OCI-LY7 (cell line): ENCODE measurements around the gene TNXB. TPM values are rescaled to one million over a fixed set of nuclear protein-coding genes. Genes with fewer than 3 reads are reported as not detected.

Experiments
- BruUV-seq: library from RNA; stranded (reverse); fragments of 400-500 nt; replicated peaks from 2 replicates; lab custom pipeline; 2021; lab: Mats Ljungman, UMichigan
- CTCF ChIA-PET: fragments of 300-600 bp; sonication (Branson Sonifier 250); formaldehyde crosslinking; loops from one replicate; lab custom pipeline; 2022; ENCODE audit warnings: antibody characterized with exemption; ENCODE audit not compliant: unreplicated experiment; lab: Charles Lee
- POLR2A ChIA-PET: fragments of 300-600 bp; sonication (Branson Sonifier 250); formaldehyde crosslinking; loops from one replicate; lab custom pipeline; 2022; ENCODE audit warnings: antibody characterized with exemption; lab: Charles Lee
- DNase-seq: peaks from one replicate; pipeline ENCODE4 v3.0.0-alpha.2; 2015; ENCODE audit warnings: low spot score
- H2AFZ ChIP-seq: fragments of 200-600 bp; sonication (generic), shearing (Covaris generic); 2 replicates; pipeline ENCODE4 v1.6.1; 2014; ENCODE audit warnings: mild to moderate bottlenecking, antibody characterized with exemption, low read length, moderate library complexity
- H3K27ac ChIP-seq: fragments of 200-600 bp; sonication (generic); 2 replicates; pipeline ENCODE4 v1.5.1; 2014; ENCODE audit warnings: mixed run types, low read depth, mild to moderate bottlenecking, moderate library complexity, low read length, inconsistent platforms; ENCODE audit not compliant: poor library complexity, severe bottlenecking
- H3K36me3 ChIP-seq: fragments of 200-600 bp; sonication (generic); 2 replicates; pipeline ENCODE4 v1.6.1; 2014; ENCODE audit warnings: mild to moderate bottlenecking, antibody characterized with exemption, low read length, moderate library complexity, mixed read lengths; ENCODE audit not compliant: insufficient read depth
- H3K4me1 ChIP-seq: fragments of 200-600 bp; sonication (generic); 2 replicates; pipeline ENCODE4 v1.5.1; 2014; ENCODE audit warnings: mild to moderate bottlenecking, low read length; ENCODE audit not compliant: insufficient read depth, poor library complexity, severe bottlenecking
- H3K4me2 ChIP-seq: fragments of 200-600 bp; sonication (generic); 2 replicates; pipeline ENCODE4 v1.6.1; 2014; ENCODE audit warnings: mild to moderate bottlenecking, low read length
- H3K4me3 ChIP-seq: fragments of 200-600 bp; sonication (generic); 2 replicates; pipeline ENCODE4 v1.5.1; 2014; ENCODE audit warnings: mild to moderate bottlenecking, low read depth, low read length; ENCODE audit not compliant: poor library complexity, severe bottlenecking
- H3K79me2 ChIP-seq: fragments of 200-600 bp; sonication (generic); 2 replicates; pipeline ENCODE4 v1.6.1; 2016; ENCODE audit warnings: low read depth, mild to moderate bottlenecking, low read length, moderate library complexity, mixed read lengths; ENCODE audit not compliant: insufficient read depth
- H3K9me2 ChIP-seq: fragments of 200-600 bp; sonication (generic); 2 replicates; pipeline ENCODE4 v1.6.1; 2016; ENCODE audit warnings: mild to moderate bottlenecking, low read length, mixed read lengths; ENCODE audit not compliant: insufficient read depth
- H3K9me3 ChIP-seq: fragments of 200-600 bp; sonication (generic); 2 replicates; pipeline ENCODE4 v1.6.1; 2014; ENCODE audit warnings: mild to moderate bottlenecking, mixed run types, low read length, mixed read lengths
- H4K20me1 ChIP-seq: fragments of 200-600 bp; sonication (generic); 2 replicates; pipeline ENCODE4 v1.6.1; 2014; ENCODE audit warnings: mild to moderate bottlenecking, antibody characterized with exemption, low read length, moderate library complexity, mixed read lengths; ENCODE audit not compliant: insufficient read depth
- EZH2phosphoT487 ChIP-seq: fragments of 200-600 bp; sonication (generic); IDR thresholded peaks from 2 replicates; pipeline ENCODE4 v1.6.1; 2018; ENCODE audit warnings: low read depth, borderline replicate concordance, mild to moderate bottlenecking, mixed run types, antibody characterized with exemption, low read length, moderate library complexity, mixed read lengths
- intact Hi-C: fragments of 100-400 bp; cut with micrococcal nuclease; formaldehyde crosslinking; loops from one replicate; pipeline ENCODE4 v1.10.0; 2022; ENCODE audit not compliant: unreplicated experiment
- total RNA-seq, 2 experiments: library from RNA; depleted of rRNA in 1 of 2; stranded (reverse); fragments of >200 nt in 1 of 2; shearing (Covaris generic) in 1 of 2; gene quantifications; 2 replicates each; pipeline ENCODE4 v1.2.3, GENCODE V29; 2014 to 2022
- TF ChIP-seq, protein P1 (sequence below): fragments of 200-600 bp; sonication (generic); conservative IDR thresholded peaks from 2 replicates; pipeline ENCODE4 v1.5.1; 2014; ENCODE audit warnings: mild to moderate bottlenecking, antibody characterized with exemption, low read length, moderate library complexity, mixed read lengths

TNXB gene
- total RNA-seq, 2 experiments from 2014 or later, result 1.7 to 9.2 TPM

DNA sequence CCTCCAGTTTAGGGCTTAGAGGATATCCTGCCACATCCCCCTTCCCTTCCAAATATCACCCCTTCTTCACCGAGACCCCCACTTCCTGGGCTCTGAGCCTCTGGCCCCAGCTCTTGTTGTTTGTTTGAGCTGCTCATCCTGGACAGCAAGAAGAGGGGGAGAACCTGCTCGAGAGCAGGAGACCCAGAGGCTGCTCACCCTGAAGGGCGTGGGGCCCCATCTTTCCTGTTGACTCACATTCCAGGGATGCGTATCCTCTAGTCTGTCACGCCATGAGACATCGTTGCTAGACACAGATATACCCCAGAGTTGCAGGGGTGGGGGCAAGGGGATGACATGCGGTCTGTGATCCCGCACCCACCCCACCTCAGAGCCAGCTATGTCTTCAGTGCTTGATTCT, 5.7 kb upstream of the TNXB start:
- no peak for DNase-seq
- no peak overlapping the region for H3K4me3 ChIP-seq
- no peak overlapping the region for H3K4me2 ChIP-seq
- H3K9me3 ChIP-seq, result no peaks in the 10 kb centered on the region
- H4K20me1 ChIP-seq, result no peaks in the 10 kb centered on the region
- no peaks in the 10 kb centered on the region for H3K9me2 ChIP-seq
- intact Hi-C loops, result no loop called here
- CTCF ChIA-PET, result no interaction called here
- no peak overlapping the region for H3K27ac ChIP-seq
- POLR2A ChIA-PET, result no interaction called here
- TF ChIP-seq EZH2phosphoT487, result no peak
- TF ChIP-seq, protein P1, sequence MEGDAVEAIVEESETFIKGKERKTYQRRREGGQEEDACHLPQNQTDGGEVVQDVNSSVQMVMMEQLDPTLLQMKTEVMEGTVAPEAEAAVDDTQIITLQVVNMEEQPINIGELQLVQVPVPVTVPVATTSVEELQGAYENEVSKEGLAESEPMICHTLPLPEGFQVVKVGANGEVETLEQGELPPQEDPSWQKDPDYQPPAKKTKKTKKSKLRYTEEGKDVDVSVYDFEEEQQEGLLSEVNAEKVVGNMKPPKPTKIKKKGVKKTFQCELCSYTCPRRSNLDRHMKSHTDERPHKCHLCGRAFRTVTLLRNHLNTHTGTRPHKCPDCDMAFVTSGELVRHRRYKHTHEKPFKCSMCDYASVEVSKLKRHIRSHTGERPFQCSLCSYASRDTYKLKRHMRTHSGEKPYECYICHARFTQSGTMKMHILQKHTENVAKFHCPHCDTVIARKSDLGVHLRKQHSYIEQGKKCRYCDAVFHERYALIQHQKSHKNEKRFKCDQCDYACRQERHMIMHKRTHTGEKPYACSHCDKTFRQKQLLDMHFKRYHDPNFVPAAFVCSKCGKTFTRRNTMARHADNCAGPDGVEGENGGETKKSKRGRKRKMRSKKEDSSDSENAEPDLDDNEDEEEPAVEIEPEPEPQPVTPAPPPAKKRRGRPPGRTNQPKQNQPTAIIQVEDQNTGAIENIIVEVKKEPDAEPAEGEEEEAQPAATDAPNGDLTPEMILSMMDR, result no peak
- no peak overlapping the region for H2AFZ ChIP-seq
- BruUV-seq, result no TSS peak
- no peaks in the 10 kb centered on the region for H3K79me2 ChIP-seq
- peaks cover 5% of the 10 kb centered on the region for H3K4me1 ChIP-seq
- H3K36me3 ChIP-seq, result peaks cover 48% of the 10 kb centered on the region

DNA sequence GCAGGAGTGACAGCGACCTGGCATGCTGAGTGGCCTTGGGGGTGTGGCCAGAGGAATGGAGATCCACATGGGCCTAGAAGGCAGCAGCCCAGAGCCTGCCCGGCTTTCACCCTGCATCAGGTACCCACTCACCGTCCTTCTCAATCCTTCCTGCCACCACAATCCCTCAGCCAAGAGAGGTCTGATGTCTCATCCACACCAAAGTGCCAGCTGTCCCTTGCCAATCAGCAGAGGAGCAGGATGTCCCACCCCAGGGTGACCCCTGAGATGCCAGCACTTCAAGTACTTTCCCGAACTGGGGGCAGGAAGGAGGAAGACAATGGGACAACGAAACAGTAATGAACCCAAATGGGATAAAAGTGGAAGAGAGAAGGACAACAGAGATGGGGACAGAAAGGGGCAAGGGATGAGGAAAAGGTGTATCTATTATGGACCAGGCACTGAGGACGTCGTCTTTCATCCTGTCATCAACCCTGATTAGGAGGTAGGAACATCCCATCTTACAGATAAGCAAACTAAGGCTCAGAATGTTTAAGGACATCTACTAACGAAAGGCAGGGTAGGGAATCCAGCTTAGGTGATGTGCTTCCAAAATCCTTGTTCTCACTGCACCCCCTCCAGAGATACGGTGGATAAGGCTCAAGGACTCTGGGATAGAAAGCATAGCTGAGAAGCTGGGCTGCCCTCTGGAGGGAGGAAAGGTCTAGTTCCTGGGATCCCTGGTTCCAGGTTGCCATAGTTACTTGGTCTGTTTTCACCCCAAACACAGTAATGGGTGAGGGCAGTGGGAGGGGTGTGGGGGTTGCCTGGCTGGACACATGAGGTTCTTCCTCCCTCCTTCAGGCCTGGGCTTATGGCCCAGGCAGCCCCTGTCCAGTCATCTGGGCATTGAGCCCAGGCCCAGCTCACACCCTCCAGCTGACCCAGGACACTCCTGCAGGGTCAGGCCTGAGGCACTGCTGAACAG, 4.5 kb upstream of the TNXB start:
- H4K20me1 ChIP-seq, result no peaks in the 10 kb centered on the region
- no peak for TF ChIP-seq EZH2phosphoT487
- TF ChIP-seq, protein P1, result no peak
- H3K4me3 ChIP-seq, result no peak overlapping the region
- H3K9me3 ChIP-seq, result no peaks in the 10 kb centered on the region
- ChIA-PET POLR2A (no interaction called here), CTCF (no interaction called here)
- no peak overlapping the region for H3K27ac ChIP-seq
- no peak for DNase-seq
- intact Hi-C loops, result no loop called here
- peaks cover 42% of the 10 kb centered on the region for H3K36me3 ChIP-seq
- BruUV-seq, result no TSS peak
- H3K4me1 ChIP-seq, result no peaks in the 10 kb centered on the region
- H2AFZ ChIP-seq, result no peak overlapping the region
- no peaks in the 10 kb centered on the region for H3K9me2 ChIP-seq
- H3K79me2 ChIP-seq, result no peaks in the 10 kb centered on the region
- H3K4me2 ChIP-seq, result no peak overlapping the region
